HG02571 (cell line): ENCODE measurements around the gene EEF1AKMT1.
"Not testable (repeated sequence)": the region's sequence is repeated elsewhere in the genome, so short reads cannot be mapped to it uniquely, and the experiment has no call there.

ENCODE experiments used
- ATAC-seq: cut with Tn5 transposase; IDR thresholded peaks from one replicate; pipeline ENCODE4 v1.9.1; 2021; ENCODE audit warnings: mild to moderate bottlenecking, moderate library complexity; ENCODE audit not compliant: unreplicated experiment

Gene EEF1AKMT1

GRCh38 chr13:20700288-20700687, 73.5 kb downstream of the EEF1AKMT1 start:
- ATAC-seq = no peak

- no peak for ATAC-seq
Observed at GRCh38 chr13:20699715-20700114, 74.0 kb downstream of the EEF1AKMT1 start.

GRCh38 chr13:20696073-20696472, 77.7 kb downstream of the EEF1AKMT1 start:
- no peak for ATAC-seq

GRCh38 chr13:20691616-20692015, 82.1 kb downstream of the EEF1AKMT1 start:
- no peak for ATAC-seq

- no peak for ATAC-seq
Observed at GRCh38 chr13:20689291-20689690, 84.5 kb downstream of the EEF1AKMT1 start.

- ATAC-seq = no peak
Observed at GRCh38 chr13:20686863-20687579, 86.7 kb downstream of the EEF1AKMT1 start.

GRCh38 chr13:20686167-20686566, 87.6 kb downstream of the EEF1AKMT1 start:
- ATAC-seq = no peak

- no peak for ATAC-seq
Observed at GRCh38 chr13:20685092-20685491, 88.7 kb downstream of the EEF1AKMT1 start.

GRCh38 chr13:20684546-20684945, 89.2 kb downstream of the EEF1AKMT1 start:
- ATAC-seq = no peak

GRCh38 chr13:20684041-20684440, 89.7 kb downstream of the EEF1AKMT1 start:
- no peak for ATAC-seq

- no peak for ATAC-seq
Observed at GRCh38 chr13:20682061-20682460, 91.7 kb downstream of the EEF1AKMT1 start.

- not testable (repeated sequence) for ATAC-seq
Observed at GRCh38 chr13:20681481-20681880, 92.3 kb downstream of the EEF1AKMT1 start.

- no peak for ATAC-seq
Observed at GRCh38 chr13:20680416-20681080, 93.2 kb downstream of the EEF1AKMT1 start.

- ATAC-seq = no peak
Observed at GRCh38 chr13:20679879-20680278, 93.9 kb downstream of the EEF1AKMT1 start.
